Osteocyte (in vitro differentiated cells): ENCODE results near the gene JCAD. TPM values are rescaled to one million over a fixed set of nuclear protein-coding genes. Genes with fewer than 3 reads are reported as not detected.

Experiments
- DNase-seq: peaks from one replicate; pipeline ENCODE4 v3.0.0; 2021; ENCODE audit warnings: mixed read lengths; ENCODE audit not compliant: unreplicated experiment; ENCODE audit errors: extremely low spot score
- H3K27ac Mint-ChIP-seq: one replicate; pipeline ENCODE4 v1.8.0; 2021; ENCODE audit warnings: mild to moderate bottlenecking, mixed read lengths; ENCODE audit not compliant: unreplicated experiment
- H3K27me3 Mint-ChIP-seq: one replicate; pipeline ENCODE4 v1.8.0; 2021; ENCODE audit warnings: mixed read lengths; ENCODE audit not compliant: unreplicated experiment
- H3K36me3 Mint-ChIP-seq: one replicate; pipeline ENCODE4 v1.8.0; 2021; ENCODE audit warnings: mixed read lengths; ENCODE audit not compliant: unreplicated experiment
- H3K4me1 Mint-ChIP-seq: one replicate; pipeline ENCODE4 v1.8.0; 2021; ENCODE audit warnings: mixed read lengths; ENCODE audit not compliant: unreplicated experiment
- H3K4me3 Mint-ChIP-seq: one replicate; pipeline ENCODE4 v1.8.0; 2021; ENCODE audit warnings: mild to moderate bottlenecking, moderate library complexity, mixed read lengths; ENCODE audit not compliant: unreplicated experiment
- H3K9me3 Mint-ChIP-seq: one replicate; pipeline ENCODE4 v1.8.0; 2021; ENCODE audit warnings: mixed read lengths; ENCODE audit not compliant: unreplicated experiment
- total RNA-seq: library from RNA; stranded (reverse); gene quantifications from 2 replicates; pipeline ENCODE4 v1.2.1, GENCODE V29; 2021
- TF ChIP-seq, protein P1 (sequence below): fragments of 200-600 bp; sonication (generic); IDR thresholded peaks from 2 replicates; pipeline ENCODE4 v1.5.0; 2021; ENCODE audit warnings: antibody characterized with exemption, mild to moderate bottlenecking, moderate library complexity

JCAD gene
- total RNA-seq, 1 donor from 2014 or later, result 7.5 TPM

DNA sequence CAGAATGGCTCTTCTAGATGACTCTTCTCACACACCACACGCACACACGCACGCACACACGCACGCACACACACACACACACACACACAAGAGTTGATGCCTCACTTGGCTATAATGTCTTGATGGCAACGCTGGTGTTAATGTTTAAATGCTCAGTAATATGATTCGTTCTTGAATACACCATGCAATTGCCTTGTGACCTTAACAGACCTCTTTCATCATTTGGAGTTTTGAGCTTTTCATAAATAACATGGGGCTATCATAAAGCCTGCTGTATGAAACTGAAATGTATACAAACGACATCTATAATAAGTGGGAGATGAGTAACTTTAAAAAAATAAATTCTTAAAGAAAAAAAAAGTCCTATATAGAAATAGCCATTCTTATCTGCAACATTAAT is 8.2 kb downstream of the JCAD start:
- TF ChIP-seq, protein P1, sequence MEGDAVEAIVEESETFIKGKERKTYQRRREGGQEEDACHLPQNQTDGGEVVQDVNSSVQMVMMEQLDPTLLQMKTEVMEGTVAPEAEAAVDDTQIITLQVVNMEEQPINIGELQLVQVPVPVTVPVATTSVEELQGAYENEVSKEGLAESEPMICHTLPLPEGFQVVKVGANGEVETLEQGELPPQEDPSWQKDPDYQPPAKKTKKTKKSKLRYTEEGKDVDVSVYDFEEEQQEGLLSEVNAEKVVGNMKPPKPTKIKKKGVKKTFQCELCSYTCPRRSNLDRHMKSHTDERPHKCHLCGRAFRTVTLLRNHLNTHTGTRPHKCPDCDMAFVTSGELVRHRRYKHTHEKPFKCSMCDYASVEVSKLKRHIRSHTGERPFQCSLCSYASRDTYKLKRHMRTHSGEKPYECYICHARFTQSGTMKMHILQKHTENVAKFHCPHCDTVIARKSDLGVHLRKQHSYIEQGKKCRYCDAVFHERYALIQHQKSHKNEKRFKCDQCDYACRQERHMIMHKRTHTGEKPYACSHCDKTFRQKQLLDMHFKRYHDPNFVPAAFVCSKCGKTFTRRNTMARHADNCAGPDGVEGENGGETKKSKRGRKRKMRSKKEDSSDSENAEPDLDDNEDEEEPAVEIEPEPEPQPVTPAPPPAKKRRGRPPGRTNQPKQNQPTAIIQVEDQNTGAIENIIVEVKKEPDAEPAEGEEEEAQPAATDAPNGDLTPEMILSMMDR, result no peak
- H3K4me3 Mint-ChIP-seq, result no peak overlapping the region
- no peak for DNase-seq
- H3K9me3 Mint-ChIP-seq, result no peaks in the 10 kb centered on the region
- H3K27me3 Mint-ChIP-seq, result peaks cover 14% of the 10 kb centered on the region
- H3K36me3 Mint-ChIP-seq, result peaks cover 3% of the 10 kb centered on the region
- H3K4me1 Mint-ChIP-seq, result peaks cover 15% of the 10 kb centered on the region
- no peak overlapping the region for H3K27ac Mint-ChIP-seq

- no peak overlapping the region for H3K27ac Mint-ChIP-seq
These were observed 9.0 kb downstream of the JCAD start for GRCh38 chr10:30050411-30050810.

DNA sequence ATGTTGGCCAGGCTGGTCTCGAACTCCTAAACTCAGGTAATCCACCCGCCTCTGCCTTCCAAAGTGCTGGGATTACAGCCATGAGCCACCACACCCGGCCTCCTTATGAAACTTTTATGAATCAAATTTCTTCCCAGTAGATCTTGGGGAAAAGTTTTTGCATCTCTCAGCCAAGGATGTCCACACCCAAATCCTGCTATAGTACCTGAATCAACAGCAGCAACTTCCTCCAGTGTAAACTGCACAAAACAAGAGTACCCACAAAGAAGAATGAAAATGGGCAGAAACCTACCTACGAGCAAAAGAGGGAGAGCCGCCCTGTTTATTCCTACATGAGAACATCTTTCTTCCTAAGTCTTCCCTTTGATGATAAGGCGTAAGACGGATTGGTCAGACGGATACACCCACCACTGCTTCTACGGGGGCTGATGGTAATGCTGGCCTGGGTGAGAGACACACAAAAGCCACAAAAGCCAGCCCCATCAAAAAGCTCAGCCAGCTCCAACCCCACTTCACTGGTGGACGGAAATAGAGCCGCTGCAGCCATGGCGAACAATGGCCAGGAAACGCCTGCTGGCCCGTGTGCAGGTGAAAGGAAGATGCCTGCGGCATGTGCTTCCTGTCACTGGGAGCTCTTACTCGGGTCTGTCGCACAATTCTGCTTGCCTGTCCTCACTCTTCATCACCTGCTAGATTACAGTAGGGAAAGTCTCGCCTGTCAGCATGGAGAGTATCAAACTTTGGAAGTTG is 10.4 kb downstream of the JCAD start:
- H3K4me1 Mint-ChIP-seq, result no peaks in the 10 kb centered on the region
- H3K27ac Mint-ChIP-seq, result no peak overlapping the region
- H3K4me3 Mint-ChIP-seq, result no peak overlapping the region
- peaks cover 18% of the 10 kb centered on the region for H3K27me3 Mint-ChIP-seq
- no peaks in the 10 kb centered on the region for H3K9me3 Mint-ChIP-seq
- TF ChIP-seq, protein P1, result no peak
- no peak for DNase-seq
- peaks cover 14% of the 10 kb centered on the region for H3K36me3 Mint-ChIP-seq

More at GRCh38 chr10:30050411-30050810, 9.0 kb downstream of the JCAD start:
- TF ChIP-seq, protein P1, result no peak
- Mint-ChIP-seq H3K4me1 (peaks cover 7% of the 10 kb centered on the region), H3K9me3 (no peaks in the 10 kb centered on the region), H3K36me3 (peaks cover 11% of the 10 kb centered on the region), H3K27me3 (peaks cover 18% of the 10 kb centered on the region), H3K4me3 (no peak overlapping the region)
- no peak for DNase-seq

GRCh38 chr10:30047924-30048531 is 11.4 kb downstream of the JCAD start:
- Mint-ChIP-seq H3K27ac (no peak overlapping the region), H3K36me3 (peaks cover 14% of the 10 kb centered on the region), H3K27me3 (peaks cover 18% of the 10 kb centered on the region), H3K4me3 (no peak overlapping the region), H3K9me3 (no peaks in the 10 kb centered on the region), H3K4me1 (no peaks in the 10 kb centered on the region)
- DNase-seq, result no peak
- TF ChIP-seq, protein P1, result no peak

DNA sequence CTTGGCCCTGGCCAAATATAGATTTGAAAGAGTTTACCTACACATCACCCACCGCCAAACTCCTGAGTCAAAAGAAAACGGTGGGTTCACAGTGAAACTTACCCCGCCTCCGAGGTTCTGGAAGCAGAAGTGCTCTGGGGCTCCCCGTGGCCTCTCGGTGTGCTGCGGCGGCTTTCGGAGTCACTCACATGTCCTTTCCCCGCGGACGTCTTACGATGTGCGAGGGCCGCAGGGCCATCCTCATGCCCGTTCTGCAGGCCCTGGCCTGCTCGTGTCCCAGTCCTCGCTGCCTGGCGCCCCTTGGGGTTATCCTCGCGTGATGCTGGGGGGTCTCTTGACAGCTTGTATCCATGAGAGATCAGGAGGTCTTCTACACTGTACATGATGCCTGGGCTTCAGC is 12.0 kb downstream of the JCAD start:
- peaks cover 14% of the 10 kb centered on the region for H3K36me3 Mint-ChIP-seq
- DNase-seq, result no peak
- H3K4me1 Mint-ChIP-seq, result no peaks in the 10 kb centered on the region
- no peak overlapping the region for H3K4me3 Mint-ChIP-seq
- TF ChIP-seq, protein P1, result no peak
- no peak overlapping the region for H3K27ac Mint-ChIP-seq
- peaks cover 18% of the 10 kb centered on the region for H3K27me3 Mint-ChIP-seq
- H3K9me3 Mint-ChIP-seq, result no peaks in the 10 kb centered on the region
